ENCODE results near the gene CHN1.

DNA sequence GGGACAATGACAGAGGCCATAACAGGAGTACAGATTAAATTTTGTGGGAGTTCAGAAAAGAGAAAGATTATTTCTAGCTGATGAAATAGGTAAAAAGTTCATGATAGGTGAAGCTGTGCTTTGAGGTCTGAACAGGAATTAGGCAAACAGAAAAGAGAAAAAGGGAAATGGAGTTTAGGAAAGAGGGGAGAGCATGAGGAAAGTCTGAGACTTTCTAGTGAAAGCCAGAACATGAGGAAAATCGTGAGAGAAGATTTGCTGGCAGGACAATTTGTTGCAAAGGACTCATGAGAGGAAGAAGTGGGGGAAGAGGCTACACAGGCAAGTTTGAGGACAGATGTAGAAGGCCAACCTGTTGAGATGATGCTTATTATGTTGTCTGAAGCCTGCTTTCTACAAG lies 6.3 kb upstream of the CHN1 start:
- TF ChIP-seq, protein P1, sequence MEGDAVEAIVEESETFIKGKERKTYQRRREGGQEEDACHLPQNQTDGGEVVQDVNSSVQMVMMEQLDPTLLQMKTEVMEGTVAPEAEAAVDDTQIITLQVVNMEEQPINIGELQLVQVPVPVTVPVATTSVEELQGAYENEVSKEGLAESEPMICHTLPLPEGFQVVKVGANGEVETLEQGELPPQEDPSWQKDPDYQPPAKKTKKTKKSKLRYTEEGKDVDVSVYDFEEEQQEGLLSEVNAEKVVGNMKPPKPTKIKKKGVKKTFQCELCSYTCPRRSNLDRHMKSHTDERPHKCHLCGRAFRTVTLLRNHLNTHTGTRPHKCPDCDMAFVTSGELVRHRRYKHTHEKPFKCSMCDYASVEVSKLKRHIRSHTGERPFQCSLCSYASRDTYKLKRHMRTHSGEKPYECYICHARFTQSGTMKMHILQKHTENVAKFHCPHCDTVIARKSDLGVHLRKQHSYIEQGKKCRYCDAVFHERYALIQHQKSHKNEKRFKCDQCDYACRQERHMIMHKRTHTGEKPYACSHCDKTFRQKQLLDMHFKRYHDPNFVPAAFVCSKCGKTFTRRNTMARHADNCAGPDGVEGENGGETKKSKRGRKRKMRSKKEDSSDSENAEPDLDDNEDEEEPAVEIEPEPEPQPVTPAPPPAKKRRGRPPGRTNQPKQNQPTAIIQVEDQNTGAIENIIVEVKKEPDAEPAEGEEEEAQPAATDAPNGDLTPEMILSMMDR (IDR thresholded peaks at IDR 0.05) = no peak
- no peak for TF ChIP-seq EZH2 (IDR thresholded peaks at IDR 0.05)
- no peak for TF ChIP-seq EZH2phosphoT487 (IDR thresholded peaks at IDR 0.05)

Data from neural progenitor cell (in vitro differentiated cells).